Esophagus squamous epithelium (tissue), 5 donors: Measurements from ENCODE around the gene ITGB8. TPM values are rescaled to one million over a fixed set of nuclear protein-coding genes. Genes with fewer than 3 reads are reported as not detected.

ENCODE experiments used
- DNase-seq: peaks from one replicate; lab custom pipeline; 2025; lab: John Stamatoyannopoulos, UW
- H3K27ac ChIP-seq, 4 donors: fragments of 200-600 bp; sonication (generic); one replicate each; pipeline ENCODE4 v1.5.1; 2016 to 2019; ENCODE audit warnings: mild to moderate bottlenecking in 1 of 4
- H3K27me3 ChIP-seq, 4 donors: fragments of 200-600 bp; sonication (generic); 1 replicate in 3 of 4; 2 replicates in 1 of 4; pipeline versions ENCODE4 v1.5.1 to v1.6.0; 2017 to 2021; ENCODE audit warnings: antibody characterized with exemption in 1 of 4
- H3K36me3 ChIP-seq, 3 donors: fragments of 200-600 bp; sonication (generic); one replicate each; pipeline ENCODE4 v1.5.1; 2016 to 2019
- H3K4me1 ChIP-seq, 3 donors: fragments of 200-600 bp; sonication (generic); one replicate each; pipeline ENCODE4 v1.5.1; 2017 to 2019
- H3K4me3 ChIP-seq, 4 donors: fragments of 200-600 bp; sonication (generic); 1 replicate in 3 of 4; 2 replicates in 1 of 4; pipeline ENCODE4 v1.5.1; 2016 to 2019; ENCODE audit warnings: mild to moderate bottlenecking in 2 of 4, moderate library complexity in 1 of 4
- H3K9me3 ChIP-seq, 3 donors: fragments of 200-600 bp; sonication (generic); one replicate each; pipeline ENCODE4 v1.5.1; 2016 to 2019
- CTCF ChIP-seq, 6 experiments: fragments of 450-650 bp in 4 of 6; fragments of 200-600 bp in 2 of 6; sonication (generic) in 2 of 6; IDR thresholded peaks; one replicate each; pipeline ENCODE4 v1.5.1; 2016 to 2019; ENCODE audit warnings: antibody characterized with exemption in 6 of 6, mild to moderate bottlenecking in 4 of 6, moderate library complexity in 4 of 6
- POLR2A ChIP-seq, 4 donors: fragments of 450-650 bp; IDR thresholded peaks; one replicate each; pipeline ENCODE4 v1.6.1; 2017; ENCODE audit warnings: antibody characterized with exemption in 4 of 4, mild to moderate bottlenecking in 4 of 4, moderate library complexity in 3 of 4
- WGBS, 2 donors: methylation state at CpG; one replicate each; pipeline ENCODE4 v1.1.5; 2018; 5-methylcytosine and 5-hydroxymethylcytosine counted together
- intact Hi-C: fragments of 100-400 bp; cut with DNase I; formaldehyde crosslinking; loops from one replicate; pipeline ENCODE4 v1.15.0; 2022
- total RNA-seq, 4 donors: library from RNA; depleted of rRNA; stranded (reverse); fragments of >200 nt; gene quantifications; one replicate each; pipeline ENCODE4 v1.1.0, GENCODE V29; 2016
- donor health status: DM: yes; HTN: yes; CAD: no.

Gene ITGB8
- total RNA-seq, 4 donors from 2014 or later: 23.5 to 30.6 (median 27.4) TPM

- Histone ChIP-seq H3K36me3 (no peaks in the 10 kb centered on the region), H3K9me3 (no peaks in the 10 kb centered on the region), H3K27ac (no peak overlapping the region), H3K4me1 (peaks cover 0 to 18% (median 0%) of the 10 kb centered on the region in 3 donors), H3K27me3 (no peaks in the 10 kb centered on the region), H3K4me3 (no peak overlapping the region)
- TF ChIP-seq CTCF (IDR thresholded peaks at IDR 0.05): no peak
- TF ChIP-seq POLR2A (IDR thresholded peaks at IDR 0.05): no peak
- no peak for DNase-seq
- intact Hi-C loops: no loop called here
These were observed 107.5 kb downstream of the ITGB8 start for GRCh38 chr7:20438248-20438647.

GRCh38 chr7:20438694-20439376 is 108.1 kb downstream of the ITGB8 start:
- H3K36me3 ChIP-seq: no peaks in the 10 kb centered on the region
- H3K4me1 ChIP-seq: peaks cover 0 to 18% (median 0%) of the 10 kb centered on the region in 3 donors
- WGBS, 2 donors: 40 to 70% methylated on average over 7 of the region's 7 CpGs
- intact Hi-C loops: no loop called here
- H3K4me3 ChIP-seq: no peak overlapping the region
- TF ChIP-seq CTCF (IDR thresholded peaks at IDR 0.05) (no peak), POLR2A (IDR thresholded peaks at IDR 0.05) (no peak)
- DNase-seq: no peak
- H3K27me3 ChIP-seq: no peaks in the 10 kb centered on the region
- H3K27ac ChIP-seq: no peak overlapping the region
- H3K9me3 ChIP-seq: no peaks in the 10 kb centered on the region

GRCh38 chr7:20439416-20440185 is 108.9 kb downstream of the ITGB8 start:
- Histone ChIP-seq H3K4me1 (peaks cover 0 to 18% (median 0%) of the 10 kb centered on the region in 3 donors), H3K27me3 (no peaks in the 10 kb centered on the region), H3K36me3 (no peaks in the 10 kb centered on the region), H3K4me3 (no peak overlapping the region), H3K27ac (no peak overlapping the region), H3K9me3 (peaks cover 0 to 2% (median 2%) of the 10 kb centered on the region in 3 donors)
- 86 to 91% methylated on average over 8 of the region's 10 CpGs for WGBS, 2 donors
- intact Hi-C loops: no loop called here
- no peak for TF ChIP-seq CTCF (IDR thresholded peaks at IDR 0.05)
- no peak for TF ChIP-seq POLR2A (IDR thresholded peaks at IDR 0.05)
- no peak for DNase-seq

- 83 to 91% methylated on average over 8 to 9 of the region's 9 CpGs for WGBS, 2 donors
- no peak overlapping the region for H3K27ac ChIP-seq
- TF ChIP-seq POLR2A (IDR thresholded peaks at IDR 0.05) (no peak), CTCF (IDR thresholded peaks at IDR 0.05) (peak in 4 of 6 experiments; percentile 25 to 44 (median 35))
These were observed 109.9 kb downstream of the ITGB8 start for GRCh38 chr7:20440472-20441105.

More at GRCh38 chr7:20440472-20441105, 109.9 kb downstream of the ITGB8 start:
- Histone ChIP-seq H3K27me3 (no peaks in the 10 kb centered on the region), H3K4me1 (peaks cover 0 to 18% (median 0%) of the 10 kb centered on the region in 3 donors), H3K4me3 (no peak overlapping the region), H3K36me3 (no peaks in the 10 kb centered on the region), H3K9me3 (peaks cover 0 to 12% (median 10%) of the 10 kb centered on the region in 3 donors)
- intact Hi-C loops: no loop called here
- DNase-seq: no peak
